ENCODE results near the gene MRPL52. TPM values are rescaled to one million over a fixed set of nuclear protein-coding genes. Genes with fewer than 3 reads are reported as not detected.

The MRPL52 gene
- total RNA-seq, 2 donors from 2014 or later, result 29.3 to 45.1 TPM

DNA sequence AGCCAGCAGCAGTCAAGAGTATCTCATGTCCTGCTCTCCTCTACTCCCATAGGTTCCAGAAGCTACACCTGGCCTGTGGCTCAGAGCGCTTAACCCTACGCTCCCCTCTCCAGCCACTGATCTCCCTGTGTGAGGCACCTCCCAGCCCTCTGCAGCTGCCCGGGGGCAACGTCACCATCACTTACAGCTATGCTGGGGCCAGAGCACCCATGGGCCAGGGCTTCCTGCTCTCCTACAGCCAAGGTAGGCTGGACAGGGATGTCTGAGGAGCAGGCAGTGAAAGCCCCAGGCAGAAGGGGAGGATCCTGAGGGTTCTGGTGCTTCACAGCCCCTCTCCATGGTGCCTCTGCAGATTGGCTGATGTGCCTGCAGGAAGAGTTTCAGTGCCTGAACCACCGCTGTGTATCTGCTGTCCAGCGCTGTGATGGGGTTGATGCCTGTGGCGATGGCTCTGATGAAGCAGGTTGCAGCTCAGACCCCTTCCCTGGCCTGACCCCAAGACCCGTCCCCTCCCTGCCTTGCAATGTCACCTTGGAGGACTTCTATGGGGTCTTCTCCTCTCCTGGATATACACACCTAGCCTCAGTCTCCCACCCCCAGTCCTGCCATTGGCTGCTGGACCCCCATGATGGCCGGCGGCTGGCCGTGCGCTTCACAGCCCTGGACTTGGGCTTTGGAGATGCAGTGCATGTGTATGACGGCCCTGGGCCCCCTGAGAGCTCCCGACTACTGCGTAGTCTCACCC lies 45.5 kb downstream of the MRPL52 start:
- Histone ChIP-seq H3K27me3 (no peaks in the 10 kb centered on the region), H3K4me1 (peaks cover 25% of the 10 kb centered on the region), H3K4me3 (no peak overlapping the region), H3K36me3 (replicated peaks in 1 of 2; ENCODE audit: insufficient read depth in 1 of 2, low read depth in 2 of 2) (peaks cover 4 to 26% of the 10 kb centered on the region in 2 donors), H3K27ac (no peak overlapping the region), H3K9me3 (no peaks in the 10 kb centered on the region)
- no peak for TF ChIP-seq POLR2A (IDR thresholded peaks at IDR 0.05)
- TF ChIP-seq, protein P1, sequence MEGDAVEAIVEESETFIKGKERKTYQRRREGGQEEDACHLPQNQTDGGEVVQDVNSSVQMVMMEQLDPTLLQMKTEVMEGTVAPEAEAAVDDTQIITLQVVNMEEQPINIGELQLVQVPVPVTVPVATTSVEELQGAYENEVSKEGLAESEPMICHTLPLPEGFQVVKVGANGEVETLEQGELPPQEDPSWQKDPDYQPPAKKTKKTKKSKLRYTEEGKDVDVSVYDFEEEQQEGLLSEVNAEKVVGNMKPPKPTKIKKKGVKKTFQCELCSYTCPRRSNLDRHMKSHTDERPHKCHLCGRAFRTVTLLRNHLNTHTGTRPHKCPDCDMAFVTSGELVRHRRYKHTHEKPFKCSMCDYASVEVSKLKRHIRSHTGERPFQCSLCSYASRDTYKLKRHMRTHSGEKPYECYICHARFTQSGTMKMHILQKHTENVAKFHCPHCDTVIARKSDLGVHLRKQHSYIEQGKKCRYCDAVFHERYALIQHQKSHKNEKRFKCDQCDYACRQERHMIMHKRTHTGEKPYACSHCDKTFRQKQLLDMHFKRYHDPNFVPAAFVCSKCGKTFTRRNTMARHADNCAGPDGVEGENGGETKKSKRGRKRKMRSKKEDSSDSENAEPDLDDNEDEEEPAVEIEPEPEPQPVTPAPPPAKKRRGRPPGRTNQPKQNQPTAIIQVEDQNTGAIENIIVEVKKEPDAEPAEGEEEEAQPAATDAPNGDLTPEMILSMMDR (IDR thresholded peaks at IDR 0.05), result no peak
- no peak for DNase-seq
- 89 to 98% methylated on average over 4 to 11 of the region's 15 CpGs for WGBS, 2 donors
- intact Hi-C loops (cut with DNase I), result no loop called here
- ATAC-seq, result no peak

DNA sequence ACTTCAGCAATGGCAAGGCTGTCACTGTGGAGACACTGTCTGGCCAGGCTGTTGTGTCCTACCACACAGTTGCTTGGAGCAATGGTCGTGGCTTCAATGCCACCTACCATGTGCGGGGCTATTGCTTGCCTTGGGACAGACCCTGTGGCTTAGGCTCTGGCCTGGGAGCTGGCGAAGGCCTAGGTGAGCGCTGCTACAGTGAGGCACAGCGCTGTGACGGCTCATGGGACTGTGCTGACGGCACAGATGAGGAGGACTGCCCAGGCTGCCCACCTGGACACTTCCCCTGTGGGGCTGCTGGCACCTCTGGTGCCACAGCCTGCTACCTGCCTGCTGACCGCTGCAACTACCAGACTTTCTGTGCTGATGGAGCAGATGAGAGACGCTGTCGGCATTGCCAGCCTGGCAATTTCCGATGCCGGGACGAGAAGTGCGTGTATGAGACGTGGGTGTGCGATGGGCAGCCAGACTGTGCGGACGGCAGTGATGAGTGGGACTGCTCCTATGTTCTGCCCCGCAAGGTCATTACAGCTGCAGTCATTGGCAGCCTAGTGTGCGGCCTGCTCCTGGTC lies 46.1 kb downstream of the MRPL52 start:
- TF ChIP-seq POLR2A (IDR thresholded peaks at IDR 0.05), result no peak
- TF ChIP-seq, protein P1 (IDR thresholded peaks at IDR 0.05), result no peak
- intact Hi-C loops (cut with DNase I), result no loop called here
- Histone ChIP-seq H3K4me3 (no peak overlapping the region), H3K36me3 (replicated peaks in 1 of 2; ENCODE audit: insufficient read depth in 1 of 2, low read depth in 2 of 2) (peaks cover 4 to 26% of the 10 kb centered on the region in 2 donors), H3K27me3 (no peaks in the 10 kb centered on the region), H3K4me1 (peaks cover 18% of the 10 kb centered on the region), H3K9me3 (no peaks in the 10 kb centered on the region), H3K27ac (no peak overlapping the region)
- ATAC-seq (no peak), DNase-seq (no peak)
- WGBS, 2 donors, result 92 to 94% methylated on average over 7 to 20 of the region's 20 CpGs

DNA sequence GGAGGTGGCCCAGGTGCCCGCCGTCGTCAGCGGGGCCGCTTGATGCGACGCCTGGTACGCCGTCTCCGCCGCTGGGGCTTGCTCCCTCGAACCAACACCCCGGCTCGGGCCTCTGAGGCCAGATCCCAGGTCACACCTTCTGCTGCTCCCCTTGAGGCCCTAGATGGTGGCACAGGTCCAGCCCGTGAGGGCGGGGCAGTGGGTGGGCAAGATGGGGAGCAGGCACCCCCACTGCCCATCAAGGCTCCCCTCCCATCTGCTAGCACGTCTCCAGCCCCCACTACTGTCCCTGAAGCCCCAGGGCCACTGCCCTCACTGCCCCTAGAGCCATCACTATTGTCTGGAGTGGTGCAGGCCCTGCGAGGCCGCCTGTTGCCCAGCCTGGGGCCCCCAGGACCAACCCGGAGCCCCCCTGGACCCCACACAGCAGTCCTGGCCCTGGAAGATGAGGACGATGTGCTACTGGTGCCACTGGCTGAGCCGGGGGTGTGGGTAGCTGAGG lies 47.4 kb downstream of the MRPL52 start:
- no peaks in the 10 kb centered on the region for H3K27me3 ChIP-seq
- WGBS, 2 donors, result 91 to 96% methylated on average over 16 to 18 of the region's 22 CpGs
- no peak overlapping the region for H3K4me3 ChIP-seq
- no peaks in the 10 kb centered on the region for H3K9me3 ChIP-seq
- peaks cover 16% of the 10 kb centered on the region for H3K4me1 ChIP-seq
- DNase-seq, result no peak
- H3K27ac ChIP-seq, result no peak overlapping the region
- no peak for ATAC-seq
- intact Hi-C loops (cut with DNase I), result no loop called here
- peaks cover 4 to 26% of the 10 kb centered on the region in 2 donors for H3K36me3 ChIP-seq (replicated peaks in 1 of 2; ENCODE audit: insufficient read depth in 1 of 2, low read depth in 2 of 2)
- TF ChIP-seq, protein P1 (IDR thresholded peaks at IDR 0.05), result no peak
- TF ChIP-seq POLR2A (IDR thresholded peaks at IDR 0.05), result no peak

DNA sequence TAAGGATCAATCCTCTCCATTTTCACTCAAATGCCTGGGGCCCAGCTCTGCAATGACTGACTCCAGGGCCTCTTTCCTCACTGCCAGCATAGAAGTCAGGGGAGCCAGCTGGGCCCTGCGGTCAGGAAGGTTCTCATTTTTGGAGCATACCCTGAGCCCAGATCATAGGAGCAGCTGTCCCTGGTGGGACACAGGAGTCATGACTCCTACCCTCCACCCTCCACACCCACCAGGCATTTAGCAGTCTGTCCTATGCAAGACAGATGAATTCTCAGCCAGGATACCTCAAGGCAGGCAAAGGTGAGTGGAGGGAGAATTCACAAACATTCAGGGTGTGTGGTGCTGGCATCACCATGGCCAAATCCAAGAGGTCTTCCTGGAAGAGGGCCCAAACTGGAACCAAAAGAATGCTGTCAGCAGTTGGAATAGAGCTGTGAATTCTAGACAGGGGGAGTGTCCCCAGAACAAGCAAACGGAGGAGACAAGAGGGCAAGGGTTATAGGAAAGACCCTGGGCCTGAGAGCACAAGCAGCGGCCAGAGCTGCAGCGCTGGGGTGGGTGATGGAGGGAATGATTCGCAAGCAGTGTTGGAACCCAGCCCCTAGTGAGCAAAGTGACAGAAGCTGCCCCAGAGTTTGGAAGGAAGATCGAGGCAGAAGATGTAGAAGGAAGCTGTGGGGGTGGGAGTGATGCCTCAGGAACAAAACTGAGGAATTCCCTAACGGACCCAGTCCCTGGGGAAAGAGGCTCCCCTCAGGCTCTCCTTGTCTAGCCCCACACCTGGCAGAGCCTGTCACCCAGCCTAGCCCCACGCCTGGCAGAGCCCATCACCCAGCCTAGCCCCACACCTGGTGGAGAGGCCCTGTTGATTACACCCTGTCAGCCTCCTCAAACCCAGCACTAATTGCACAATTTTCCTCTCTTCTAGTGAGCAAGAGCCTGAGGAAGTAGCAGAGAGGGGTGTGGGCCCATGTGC lies 48.9 kb downstream of the MRPL52 start:
- Histone ChIP-seq H3K27ac (no peak overlapping the region), H3K36me3 (replicated peaks in 1 of 2; ENCODE audit: insufficient read depth in 1 of 2, low read depth in 2 of 2) (peaks cover 4 to 26% of the 10 kb centered on the region in 2 donors), H3K9me3 (no peaks in the 10 kb centered on the region), H3K27me3 (no peaks in the 10 kb centered on the region), H3K4me1 (peaks cover 19% of the 10 kb centered on the region), H3K4me3 (no peak overlapping the region)
- no peak for DNase-seq
- no peak for ATAC-seq
- intact Hi-C loops (cut with DNase I), result no loop called here
- WGBS, 2 donors, result 76 to 86% methylated on average over 7 to 8 of the region's 8 CpGs
- TF ChIP-seq, protein P1 (IDR thresholded peaks at IDR 0.05), result no peak
- TF ChIP-seq POLR2A (IDR thresholded peaks at IDR 0.05), result no peak

All from body of pancreas (tissue), 4 donors.